GM12801 (cell line): ENCODE measurements around the gene CCDC102A.

Experiments used
- TF ChIP-seq, protein P1 (sequence below): IDR thresholded peaks from one replicate; pipeline ENCODE4 v1.5.1; 2011; ENCODE audit warnings: control low read depth; ENCODE audit not compliant: insufficient read length; ENCODE audit errors: extremely low read depth

CCDC102A gene

DNA sequence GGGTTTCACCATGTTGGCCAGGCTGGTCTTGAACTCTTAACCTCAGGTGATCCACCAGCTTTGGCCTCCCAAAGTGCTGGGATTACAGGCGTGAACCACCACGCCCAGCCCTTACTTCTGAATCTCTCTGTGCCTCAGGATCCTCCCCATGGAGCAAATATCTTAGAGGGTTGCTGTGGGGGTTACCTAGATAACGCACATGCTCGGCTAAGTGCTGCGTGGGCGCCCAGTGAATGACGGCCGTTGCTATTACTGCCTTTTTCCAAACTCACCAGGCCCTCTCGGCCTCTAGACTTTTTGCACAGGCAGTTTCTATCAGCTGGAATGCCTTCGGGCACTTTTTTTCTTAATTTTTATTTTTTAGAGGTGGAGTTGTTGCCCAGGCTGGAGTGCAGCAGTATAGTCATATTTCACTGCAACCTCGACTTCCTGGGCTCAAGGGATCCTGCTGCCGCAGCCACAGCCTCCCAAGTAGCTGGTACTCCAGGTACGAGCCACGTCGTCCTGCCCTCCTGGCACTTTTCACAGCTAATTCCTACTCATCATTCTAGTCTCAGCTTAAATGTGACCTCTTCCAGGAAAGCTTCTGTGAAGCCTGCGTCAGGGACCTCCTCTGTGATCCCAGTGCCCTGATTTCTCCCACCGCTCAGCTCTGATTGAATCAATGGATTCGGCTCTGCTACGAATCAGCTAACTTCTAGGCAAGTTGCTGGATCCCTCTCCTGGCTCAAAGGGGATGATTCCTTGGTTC lies 8.6 kb downstream of the CCDC102A start:
- TF ChIP-seq, protein P1, sequence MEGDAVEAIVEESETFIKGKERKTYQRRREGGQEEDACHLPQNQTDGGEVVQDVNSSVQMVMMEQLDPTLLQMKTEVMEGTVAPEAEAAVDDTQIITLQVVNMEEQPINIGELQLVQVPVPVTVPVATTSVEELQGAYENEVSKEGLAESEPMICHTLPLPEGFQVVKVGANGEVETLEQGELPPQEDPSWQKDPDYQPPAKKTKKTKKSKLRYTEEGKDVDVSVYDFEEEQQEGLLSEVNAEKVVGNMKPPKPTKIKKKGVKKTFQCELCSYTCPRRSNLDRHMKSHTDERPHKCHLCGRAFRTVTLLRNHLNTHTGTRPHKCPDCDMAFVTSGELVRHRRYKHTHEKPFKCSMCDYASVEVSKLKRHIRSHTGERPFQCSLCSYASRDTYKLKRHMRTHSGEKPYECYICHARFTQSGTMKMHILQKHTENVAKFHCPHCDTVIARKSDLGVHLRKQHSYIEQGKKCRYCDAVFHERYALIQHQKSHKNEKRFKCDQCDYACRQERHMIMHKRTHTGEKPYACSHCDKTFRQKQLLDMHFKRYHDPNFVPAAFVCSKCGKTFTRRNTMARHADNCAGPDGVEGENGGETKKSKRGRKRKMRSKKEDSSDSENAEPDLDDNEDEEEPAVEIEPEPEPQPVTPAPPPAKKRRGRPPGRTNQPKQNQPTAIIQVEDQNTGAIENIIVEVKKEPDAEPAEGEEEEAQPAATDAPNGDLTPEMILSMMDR: no peak

DNA sequence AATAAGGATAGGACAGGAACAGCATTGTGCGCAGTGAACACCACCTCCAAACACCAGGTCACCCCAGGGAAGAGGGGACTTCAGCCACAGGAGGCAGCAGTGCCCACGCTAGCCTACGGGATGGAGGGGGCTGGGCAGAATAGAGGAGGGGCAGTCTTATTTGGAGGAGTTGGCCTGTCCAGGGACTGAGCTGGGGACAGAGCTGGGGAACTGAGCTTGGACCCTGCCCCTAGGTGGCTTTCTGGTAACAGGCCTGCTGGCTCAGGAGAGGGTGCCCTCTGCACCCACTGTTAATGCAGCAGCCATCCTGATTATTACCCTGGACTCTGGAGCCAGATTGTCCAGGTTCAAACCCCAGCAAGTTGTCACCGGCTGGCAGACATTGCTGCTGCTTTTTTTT lies 9.3 kb downstream of the CCDC102A start:
- TF ChIP-seq, protein P1: no peak

DNA sequence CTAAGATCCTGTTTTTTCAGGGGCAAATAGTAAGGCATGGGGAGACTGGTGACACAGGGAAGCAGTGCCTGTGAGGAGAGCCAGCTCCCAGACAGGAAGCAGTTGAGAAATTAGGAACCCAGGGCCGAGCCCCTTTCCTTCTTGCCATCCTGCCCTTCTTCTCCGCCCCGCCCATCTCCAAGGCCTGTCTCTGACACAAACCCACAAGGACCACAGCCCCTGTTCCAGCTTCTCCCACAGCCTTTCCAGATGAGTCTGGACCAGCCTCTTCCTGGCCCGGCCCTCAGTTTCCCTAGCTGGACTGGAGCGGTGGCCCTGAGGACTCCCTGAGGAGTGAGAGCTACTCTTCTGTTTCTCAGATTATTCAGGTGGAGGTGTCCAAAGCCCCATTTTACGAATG lies 9.9 kb downstream of the CCDC102A start:
- TF ChIP-seq, protein P1: no peak

DNA sequence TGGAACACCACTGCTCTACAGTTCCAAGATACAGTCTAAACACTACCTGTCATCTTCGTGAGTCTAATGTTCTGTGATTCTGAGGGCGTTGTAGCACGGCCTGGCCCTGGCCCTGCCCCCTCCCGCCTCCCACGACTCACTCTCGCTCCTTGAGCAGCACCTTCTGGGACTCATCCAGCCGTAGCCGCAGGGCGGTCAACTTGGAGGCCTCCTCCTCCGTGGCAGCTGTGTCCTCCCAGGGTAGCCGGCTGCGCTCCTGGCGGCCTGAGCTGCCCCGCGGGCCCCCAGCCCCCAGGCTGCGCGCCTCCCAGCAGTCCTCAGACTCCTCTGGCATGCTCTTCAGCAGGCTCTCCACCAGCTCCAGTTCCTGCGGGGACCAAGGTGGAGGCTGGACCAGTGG lies 10.6 kb downstream of the CCDC102A start:
- TF ChIP-seq, protein P1: no peak

DNA sequence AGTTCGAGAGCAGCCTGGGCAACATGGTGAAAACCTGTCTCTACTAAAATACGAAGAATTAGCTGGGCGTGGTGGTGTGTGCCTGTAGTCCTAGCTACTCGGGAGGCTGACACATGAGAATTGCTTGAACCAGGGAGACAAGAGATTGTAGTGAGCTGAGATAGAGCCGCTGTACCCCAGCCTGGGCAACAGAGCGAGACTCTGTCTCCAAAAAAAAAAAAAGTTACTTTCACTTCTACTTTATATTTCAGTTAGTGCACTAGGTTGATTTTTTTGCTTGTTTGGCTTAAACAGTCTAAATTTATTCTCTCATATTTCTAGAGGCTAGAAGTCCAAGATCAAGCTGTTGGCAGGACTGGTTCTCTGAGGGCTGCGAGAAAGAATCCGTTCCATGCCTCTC lies 13.4 kb downstream of the CCDC102A start:
- TF ChIP-seq, protein P1: no peak

DNA sequence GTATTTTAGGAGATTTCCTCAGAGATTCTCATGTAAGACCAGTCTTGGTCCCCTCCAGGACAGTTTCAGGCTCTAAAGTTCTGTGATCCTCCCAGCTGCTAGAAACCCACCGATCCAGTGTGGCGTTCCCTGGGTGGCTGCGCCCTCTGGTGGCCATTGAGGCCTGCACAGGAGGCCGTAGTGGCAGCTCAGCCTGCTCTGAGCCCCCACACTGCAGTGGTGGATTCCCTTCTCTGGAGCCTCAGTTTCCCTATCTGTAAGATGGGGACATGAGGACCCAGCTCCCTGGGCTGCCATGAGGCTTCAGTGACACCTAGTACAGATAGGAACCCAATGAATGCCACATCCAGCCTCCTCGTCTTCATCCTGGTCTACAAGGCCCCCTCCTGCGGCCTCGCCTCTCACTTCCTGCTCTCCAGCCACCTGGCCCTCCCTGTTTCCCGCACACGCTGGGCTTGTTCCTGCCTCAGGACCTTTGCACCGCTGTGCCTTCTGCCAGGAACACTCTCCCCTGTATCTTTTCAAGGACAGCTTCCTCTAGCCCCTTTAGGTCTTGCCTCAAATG lies 16.5 kb downstream of the CCDC102A start:
- TF ChIP-seq, protein P1: peak; percentile 96

DNA sequence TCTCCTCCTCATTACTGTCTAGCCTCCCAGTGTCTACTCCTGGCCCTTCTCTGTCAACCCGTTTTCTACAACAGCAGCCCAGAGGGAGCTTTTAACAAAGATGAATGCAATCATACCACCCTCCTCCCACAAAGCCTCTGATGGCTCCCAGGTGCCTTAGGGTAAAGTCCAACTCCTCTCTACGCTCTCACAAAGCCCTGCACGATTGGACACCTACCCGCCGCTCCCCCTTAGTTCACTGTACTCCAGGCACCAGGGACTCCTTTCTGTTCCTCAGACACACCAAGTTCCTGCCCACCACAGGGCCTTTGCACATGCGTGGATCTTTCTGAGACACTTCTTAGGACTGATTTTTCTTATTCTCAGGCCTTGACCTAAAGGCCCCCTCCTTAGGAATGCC lies 17.4 kb downstream of the CCDC102A start:
- TF ChIP-seq, protein P1: no peak
